ENCODE data around the gene PON2.

The PON2 gene

GRCh38 chr7:95444796-95445195 is 10.0 kb upstream of the PON2 start:
- DNase-seq (ENCODE audit: low spot score), result no peak

DNA sequence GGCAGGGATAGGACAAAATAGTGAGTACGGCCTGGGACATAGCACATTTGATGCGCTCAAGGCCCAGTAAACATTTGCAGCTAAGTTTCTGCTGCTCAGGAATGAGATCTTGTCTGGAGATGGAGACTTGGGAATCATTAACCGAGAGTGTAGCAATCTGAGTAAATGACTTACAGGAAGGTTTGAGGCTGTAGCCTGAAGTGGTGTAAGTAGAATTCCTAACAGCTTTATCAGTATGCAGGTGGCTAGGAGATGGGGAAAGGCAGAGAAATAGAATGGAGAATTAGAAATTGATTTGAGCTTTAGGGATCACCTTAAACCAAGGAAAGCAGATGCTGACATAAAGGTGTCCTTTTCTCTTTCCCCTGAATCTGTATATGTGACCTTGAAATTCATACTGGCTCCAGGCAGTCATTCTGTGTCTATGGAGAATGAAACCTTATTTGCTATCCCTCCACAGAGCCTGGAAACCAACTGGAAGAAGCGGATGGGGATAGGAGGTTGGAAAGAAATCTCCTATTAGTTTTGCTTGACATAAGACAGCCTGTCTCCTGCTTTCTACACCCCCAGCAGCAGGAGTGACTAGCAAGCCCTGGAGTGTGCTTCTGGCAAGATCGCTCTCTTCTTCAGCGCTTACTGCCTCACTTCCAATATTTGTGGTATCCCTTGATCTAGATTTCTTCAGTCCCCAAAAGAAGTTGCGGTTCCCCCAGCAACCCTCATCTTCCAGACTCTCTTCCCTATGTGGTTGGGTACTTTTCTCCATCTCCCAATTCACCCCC is 6.4 kb upstream of the PON2 start:
- peak; percentile 92 for DNase-seq (ENCODE audit: low spot score)

DNA sequence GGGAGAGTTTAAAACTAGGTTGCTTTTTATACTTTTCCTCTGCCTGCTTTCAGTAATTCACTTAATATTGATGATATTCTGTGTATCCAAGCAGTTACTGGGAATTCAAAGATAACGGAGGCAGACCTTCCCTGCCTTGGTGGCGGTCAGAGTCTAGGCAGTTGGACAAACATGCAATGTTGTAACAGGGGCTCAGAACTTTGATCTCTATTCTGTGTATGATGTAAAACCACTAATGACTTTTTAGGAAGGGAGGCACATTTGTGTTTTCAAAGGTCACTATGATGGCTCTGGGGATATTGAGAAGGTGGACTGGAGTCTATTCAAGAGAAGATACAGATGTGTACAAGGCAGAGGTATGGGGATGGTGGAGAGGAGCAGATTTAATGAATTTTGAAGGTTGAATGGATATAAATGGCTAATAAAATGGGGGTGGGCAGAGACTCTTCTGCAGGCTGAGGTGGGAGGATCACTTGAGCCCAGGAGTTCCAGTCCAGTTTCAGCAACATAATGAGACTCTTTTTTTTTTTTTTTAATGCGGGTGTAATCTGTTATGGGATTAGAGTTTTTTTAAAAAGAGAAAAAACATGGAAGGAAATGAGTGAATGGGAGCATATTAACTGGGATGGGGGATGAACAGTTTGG is 5.7 kb upstream of the PON2 start:
- no peak for DNase-seq (ENCODE audit: low spot score)

DNA sequence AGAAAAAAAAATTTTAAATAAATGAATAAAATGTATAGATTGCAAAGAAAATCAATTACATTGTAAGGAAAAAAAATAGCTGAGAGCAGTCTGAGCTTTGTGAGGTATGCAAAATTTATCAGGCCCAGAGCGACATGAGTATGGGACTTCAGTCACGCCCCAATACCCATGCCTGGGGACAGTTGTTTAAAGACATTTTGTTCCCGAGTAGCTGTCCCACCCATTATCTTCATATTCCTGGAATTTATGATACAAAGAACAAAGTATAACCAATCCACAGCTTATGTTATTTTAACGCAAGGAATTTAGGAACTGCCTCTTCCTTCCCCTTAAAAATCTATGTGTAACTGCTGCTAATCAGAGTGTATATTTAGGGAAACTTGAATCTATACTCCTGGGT is 1.6 kb upstream of the PON2 start:
- no peak for DNase-seq (ENCODE audit: low spot score)

DNA sequence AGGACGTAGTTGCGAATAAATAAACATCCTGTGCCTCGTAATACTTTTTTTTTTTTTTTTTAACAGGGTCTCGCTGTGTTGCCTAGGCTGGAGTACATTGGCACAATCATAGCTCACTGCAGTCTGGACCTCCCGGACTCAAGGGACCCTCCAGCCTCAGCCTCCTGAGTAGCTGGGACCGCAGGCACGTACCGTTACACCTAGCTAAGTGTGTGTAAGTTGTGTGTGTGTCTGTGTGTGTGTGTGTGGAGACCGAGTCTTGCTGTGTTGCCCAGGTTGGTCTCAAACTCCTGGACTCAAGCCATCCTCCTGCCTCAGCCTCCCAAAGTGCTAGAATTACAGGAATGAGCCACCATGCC is 573 bp upstream of the PON2 start:
- no peak for DNase-seq (ENCODE audit: low spot score)

DNA sequence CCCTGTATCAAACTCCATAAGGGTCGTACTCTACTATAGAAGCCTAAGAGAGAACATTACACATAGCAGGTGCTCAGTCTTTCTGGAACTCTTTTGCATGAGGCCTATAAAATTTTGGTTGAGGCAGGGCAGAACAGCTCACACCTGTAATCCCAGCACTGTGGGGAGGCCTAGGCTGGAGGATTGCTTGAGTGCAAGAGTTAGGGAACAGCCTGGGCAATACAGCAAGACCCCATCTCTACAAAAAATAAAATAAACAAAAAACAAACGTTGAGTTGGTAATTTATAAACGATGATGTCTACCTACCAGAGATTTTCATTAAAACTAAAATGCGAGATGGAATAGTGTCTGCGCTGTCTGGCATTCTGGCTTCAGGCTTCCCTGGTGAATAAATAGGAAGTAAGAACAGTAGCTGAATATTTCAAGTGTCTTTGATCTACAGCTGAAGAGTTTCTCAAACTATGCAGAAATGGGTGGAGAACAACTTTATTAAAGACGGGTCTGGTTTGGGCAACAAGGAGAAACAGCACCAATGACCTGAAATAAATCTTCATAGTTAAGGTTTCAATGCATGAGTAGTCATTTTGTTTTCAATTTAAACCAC is 774 bp downstream of the PON2 start:
- no peak for DNase-seq (ENCODE audit: low spot score)

- DNase-seq (ENCODE audit: low spot score), result no peak
Observed at GRCh38 chr7:95433129-95433528, 1.7 kb downstream of the PON2 start.

DNA sequence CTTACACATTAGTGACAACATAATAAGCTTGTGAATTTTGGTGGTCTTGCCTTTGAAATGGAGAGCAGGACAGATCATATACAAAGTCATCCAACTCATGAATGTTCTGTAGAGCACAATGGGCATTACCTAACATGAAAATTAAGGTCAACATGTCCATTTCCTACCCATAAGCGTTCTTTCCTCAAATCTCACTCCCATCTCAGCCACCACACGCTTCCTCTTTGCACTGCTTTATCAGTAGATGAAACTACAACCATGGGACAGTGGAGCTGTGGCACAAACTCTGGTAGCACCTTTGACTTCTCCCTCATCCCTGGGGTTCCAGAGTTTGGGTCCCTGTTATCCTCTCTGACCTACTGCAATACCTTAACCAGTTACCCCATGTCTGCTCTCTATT is 2.2 kb downstream of the PON2 start:
- DNase-seq (ENCODE audit: low spot score), result no peak

DNA sequence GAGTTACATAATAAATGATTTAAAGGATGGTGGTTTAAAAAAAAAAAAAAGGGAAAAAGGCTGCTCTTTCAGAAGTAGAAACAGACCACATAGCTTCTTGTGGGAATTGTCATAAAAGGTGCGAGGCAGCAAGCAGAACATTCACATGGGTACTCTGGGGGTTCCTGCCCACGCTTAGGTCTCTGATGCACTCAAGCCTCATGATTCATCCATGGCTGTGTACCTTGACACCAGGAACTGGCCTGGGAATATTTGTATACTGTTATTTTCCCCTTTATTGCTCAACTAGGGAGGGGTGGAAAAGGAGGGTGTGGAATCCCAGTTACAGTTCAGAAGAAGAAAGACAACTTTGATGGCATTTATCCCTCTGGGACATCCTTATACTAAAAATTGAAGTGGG is 4.0 kb downstream of the PON2 start:
- DNase-seq (ENCODE audit: low spot score), result peak; percentile 85

DNA sequence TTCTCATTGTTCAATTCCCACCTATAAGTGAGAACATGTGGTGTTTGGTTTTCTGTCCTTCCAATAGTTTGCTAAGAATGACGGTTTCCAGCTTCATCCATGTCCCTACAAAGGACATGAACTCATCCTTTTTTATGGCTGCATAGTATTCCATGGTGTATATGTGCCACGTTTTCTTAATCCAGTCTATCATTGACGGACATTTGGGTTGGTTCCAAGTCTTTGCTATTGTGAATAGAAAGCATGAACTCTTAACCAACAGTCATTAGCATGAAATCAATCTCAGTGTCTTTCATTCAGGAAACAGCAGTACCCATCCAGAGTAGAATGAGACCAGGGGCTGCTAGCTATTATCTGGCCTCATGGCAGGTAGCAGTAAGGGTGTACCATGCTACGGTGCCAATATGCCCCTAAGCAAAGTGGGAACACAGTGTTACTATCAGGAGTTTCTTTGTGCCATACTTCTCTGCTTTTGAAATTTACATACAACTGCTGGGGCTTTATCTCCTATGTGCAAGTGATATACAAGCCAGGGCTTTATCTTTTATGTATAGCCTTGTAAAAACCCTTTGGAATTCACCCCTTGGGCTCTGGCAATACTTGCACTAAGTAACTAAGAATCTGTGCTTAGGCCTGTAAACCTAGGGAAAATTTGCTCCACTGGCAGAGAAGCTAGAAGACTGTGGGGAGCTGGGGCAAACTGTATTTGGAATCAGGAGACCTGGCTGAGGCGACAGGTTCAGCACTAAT is 5.4 kb downstream of the PON2 start:
- DNase-seq (ENCODE audit: low spot score), result no peak

DNA sequence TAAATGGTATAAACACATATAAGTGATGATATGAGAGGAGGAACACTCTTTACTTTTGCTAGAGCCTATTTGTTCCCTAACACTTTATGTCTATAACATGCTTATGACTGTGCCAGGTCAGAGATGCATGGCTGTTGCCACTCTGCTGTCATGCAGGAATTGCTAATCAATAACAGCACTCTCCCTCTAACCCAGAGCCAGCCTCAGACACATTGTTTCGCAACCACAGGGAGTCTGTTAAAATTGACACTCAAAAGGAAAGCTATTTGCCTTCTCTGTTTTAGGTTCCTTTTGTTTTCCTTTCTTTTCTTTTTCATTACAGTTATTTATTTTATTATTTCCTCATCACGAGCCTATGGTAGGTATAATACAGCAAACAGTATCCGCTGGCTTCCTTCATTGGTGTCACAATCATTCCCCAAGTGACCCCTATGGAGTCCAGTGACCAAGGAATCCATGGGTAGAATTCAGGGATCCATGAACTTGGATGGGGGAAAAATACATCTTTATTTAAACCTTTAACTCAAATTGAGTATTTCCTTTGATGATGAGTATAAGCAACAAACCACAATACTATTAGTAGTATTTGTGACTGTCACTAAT is 6.8 kb downstream of the PON2 start:
- no peak for DNase-seq (ENCODE audit: low spot score)

- no peak for DNase-seq (ENCODE audit: low spot score)
Observed at GRCh38 chr7:95427166-95427565, 7.7 kb downstream of the PON2 start.

GRCh38 chr7:95425694-95426093 is 9.1 kb downstream of the PON2 start:
- DNase-seq (ENCODE audit: low spot score), result no peak

DNA sequence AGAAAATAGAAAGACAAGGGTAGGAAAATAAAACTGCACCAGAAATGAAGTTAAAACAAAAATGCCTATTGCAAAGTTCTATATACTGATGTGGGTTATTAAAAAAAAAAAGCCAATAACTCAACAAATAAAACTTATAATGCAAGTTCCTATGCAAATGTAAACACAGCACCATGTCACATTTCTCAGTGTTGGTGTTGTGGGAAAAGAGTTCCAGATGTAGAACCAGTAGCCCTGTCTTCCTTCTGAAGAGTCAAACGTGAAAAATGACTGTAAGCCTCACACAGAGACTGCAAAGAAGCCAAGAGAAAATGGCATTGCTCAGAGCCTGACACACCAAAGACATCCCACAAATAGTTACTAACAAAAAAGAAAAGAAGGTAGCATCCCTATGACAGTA is 10.1 kb downstream of the PON2 start:
- DNase-seq (ENCODE audit: low spot score), result no peak

- DNase-seq (ENCODE audit: low spot score), result no peak
Observed at GRCh38 chr7:95421847-95422444, 12.9 kb downstream of the PON2 start.

- peak; percentile 87 for DNase-seq (ENCODE audit: low spot score)
Observed at GRCh38 chr7:95421000-95421846, 13.6 kb downstream of the PON2 start.

DNA sequence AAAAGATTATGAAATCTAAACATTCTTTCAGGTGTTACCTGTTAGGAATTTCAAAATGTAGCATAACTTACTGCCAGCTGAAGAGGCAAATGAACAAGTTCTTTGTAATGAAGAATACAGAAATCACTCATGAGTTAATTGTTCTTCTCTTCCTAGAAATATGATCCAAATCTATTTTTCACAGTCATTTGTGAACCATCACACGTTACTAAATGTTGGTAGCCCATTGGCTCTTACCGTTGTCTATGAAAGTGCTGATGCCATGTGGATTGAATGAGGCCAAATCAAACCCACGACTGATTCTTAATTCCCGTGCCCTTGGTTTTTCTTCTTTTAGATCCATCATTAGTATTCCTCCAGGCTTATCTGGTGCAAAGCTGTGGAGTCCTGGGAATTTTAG is 22.8 kb downstream of the PON2 start:
- no peak for DNase-seq (ENCODE audit: low spot score)

- no peak for DNase-seq (ENCODE audit: low spot score)
Observed at GRCh38 chr7:95411666-95412065, 23.2 kb downstream of the PON2 start.

GRCh38 chr7:95411036-95411435 is 23.8 kb downstream of the PON2 start:
- no peak for DNase-seq (ENCODE audit: low spot score)

GRCh38 chr7:95407751-95408150 is 27.1 kb downstream of the PON2 start:
- no peak for DNase-seq (ENCODE audit: low spot score)

DNA sequence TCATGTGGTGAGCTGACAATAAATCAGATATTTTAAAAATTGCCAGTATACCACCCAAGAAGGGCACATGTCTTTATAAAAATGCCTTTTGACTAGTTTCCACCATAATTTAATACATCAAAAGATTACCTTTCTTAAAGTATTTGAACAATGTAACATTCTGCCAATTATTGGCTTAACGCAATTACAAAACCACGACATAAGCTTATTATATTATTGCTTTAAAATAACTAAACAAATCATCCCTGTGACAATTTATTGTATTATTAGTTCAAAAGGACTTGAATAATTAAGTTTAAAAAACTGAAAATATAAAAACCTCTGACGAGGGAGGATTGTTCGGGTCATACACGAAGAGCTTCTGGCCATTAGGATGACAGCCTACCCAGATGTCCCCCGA is 29.0 kb downstream of the PON2 start:
- DNase-seq (ENCODE audit: low spot score), result no peak
